HG03520 (cell line): ENCODE data around the gene GRAMD1A.
"Not testable (repeated sequence)": the region's sequence is repeated elsewhere in the genome, so short reads cannot be mapped to it uniquely, and the experiment has no call there.

ENCODE experiments used
- ATAC-seq: cut with Tn5 transposase; IDR thresholded peaks from one replicate; pipeline ENCODE4 v1.9.1; 2021; ENCODE audit warnings: mild to moderate bottlenecking, moderate library complexity; ENCODE audit not compliant: unreplicated experiment

GRAMD1A gene

GRCh38 chr19:34976611-34977010, 23.5 kb upstream of the GRAMD1A start:
- no peak for ATAC-seq

- no peak for ATAC-seq
These were observed 20.1 kb upstream of the GRAMD1A start for GRCh38 chr19:34979819-34980640.

GRCh38 chr19:34982275-34982674, 17.8 kb upstream of the GRAMD1A start:
- ATAC-seq, result no peak

GRCh38 chr19:34983786-34984185, 16.3 kb upstream of the GRAMD1A start:
- ATAC-seq, result no peak

GRCh38 chr19:34984287-34984686, 15.8 kb upstream of the GRAMD1A start:
- no peak for ATAC-seq

GRCh38 chr19:34985249-34986022, 14.7 kb upstream of the GRAMD1A start:
- no peak for ATAC-seq

GRCh38 chr19:34988119-34988518, 12.0 kb upstream of the GRAMD1A start:
- ATAC-seq, result no peak

- ATAC-seq, result no peak
These were observed 10.8 kb upstream of the GRAMD1A start for GRCh38 chr19:34989298-34989697.

- no peak for ATAC-seq
These were observed 9.4 kb upstream of the GRAMD1A start for GRCh38 chr19:34990578-34991192.

- no peak for ATAC-seq
These were observed 8.4 kb upstream of the GRAMD1A start for GRCh38 chr19:34991542-34992333.

- not testable (repeated sequence) for ATAC-seq
These were observed 7.5 kb upstream of the GRAMD1A start for GRCh38 chr19:34992582-34992981.

GRCh38 chr19:34994286-34994642, 5.9 kb upstream of the GRAMD1A start:
- no peak for ATAC-seq

GRCh38 chr19:34994643-34995541, 5.2 kb upstream of the GRAMD1A start:
- no peak for ATAC-seq

GRCh38 chr19:34995551-34995950, 4.6 kb upstream of the GRAMD1A start:
- no peak for ATAC-seq

- no peak for ATAC-seq
These were observed 3.0 kb upstream of the GRAMD1A start for GRCh38 chr19:34997071-34997617.

GRCh38 chr19:34998224-34998623, 1.9 kb upstream of the GRAMD1A start:
- not testable (repeated sequence) for ATAC-seq

- ATAC-seq, result no peak
These were observed 1.2 kb upstream of the GRAMD1A start for GRCh38 chr19:34998777-34999497.

GRCh38 chr19:35000338-35000646, 169 bp downstream of the GRAMD1A start:
- ATAC-seq, result no peak
